Measurements from ENCODE around the gene GUCY1A1. TPM values are rescaled to one million over a fixed set of nuclear protein-coding genes. Genes with fewer than 3 reads are reported as not detected.

The GUCY1A1 gene
- total RNA-seq, 2 experiments from 2014 or later: 0.09 to 0.45 TPM

DNA sequence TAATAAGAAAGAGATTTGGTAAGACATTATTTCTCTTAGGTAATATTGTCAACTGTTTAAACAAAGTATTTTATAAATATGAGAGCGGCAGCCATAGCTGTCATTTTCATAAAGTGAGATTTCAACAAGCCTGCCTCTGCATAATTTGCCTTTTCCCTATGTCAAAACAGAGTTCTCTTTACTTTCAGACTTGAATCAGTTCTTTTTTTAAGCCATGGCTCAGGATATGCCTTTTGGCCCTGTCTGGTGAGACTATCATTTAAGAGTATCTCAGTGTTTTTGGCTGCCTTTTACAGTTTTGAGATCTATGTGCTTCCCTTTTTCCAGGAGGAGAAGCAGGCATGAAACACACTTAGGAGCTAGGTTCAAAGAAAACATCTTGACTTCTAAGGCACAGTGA is 7.5 kb upstream of the GUCY1A1 start:
- Mint-ChIP-seq H3K4me1 (ENCODE audit: low read depth) (no peaks in the 10 kb centered on the region), H3K27ac (no peak overlapping the region), H3K27me3 (peaks cover 12% of the 10 kb centered on the region), H3K4me3 (no peak overlapping the region), H3K36me3 (ENCODE audit: low read depth) (no peaks in the 10 kb centered on the region), H3K9me3 (no peaks in the 10 kb centered on the region)
- no peak for DNase-seq
- ChIA-PET POLR2A (no interaction called here), CTCF (no interaction called here)
- TF ChIP-seq, protein P1, sequence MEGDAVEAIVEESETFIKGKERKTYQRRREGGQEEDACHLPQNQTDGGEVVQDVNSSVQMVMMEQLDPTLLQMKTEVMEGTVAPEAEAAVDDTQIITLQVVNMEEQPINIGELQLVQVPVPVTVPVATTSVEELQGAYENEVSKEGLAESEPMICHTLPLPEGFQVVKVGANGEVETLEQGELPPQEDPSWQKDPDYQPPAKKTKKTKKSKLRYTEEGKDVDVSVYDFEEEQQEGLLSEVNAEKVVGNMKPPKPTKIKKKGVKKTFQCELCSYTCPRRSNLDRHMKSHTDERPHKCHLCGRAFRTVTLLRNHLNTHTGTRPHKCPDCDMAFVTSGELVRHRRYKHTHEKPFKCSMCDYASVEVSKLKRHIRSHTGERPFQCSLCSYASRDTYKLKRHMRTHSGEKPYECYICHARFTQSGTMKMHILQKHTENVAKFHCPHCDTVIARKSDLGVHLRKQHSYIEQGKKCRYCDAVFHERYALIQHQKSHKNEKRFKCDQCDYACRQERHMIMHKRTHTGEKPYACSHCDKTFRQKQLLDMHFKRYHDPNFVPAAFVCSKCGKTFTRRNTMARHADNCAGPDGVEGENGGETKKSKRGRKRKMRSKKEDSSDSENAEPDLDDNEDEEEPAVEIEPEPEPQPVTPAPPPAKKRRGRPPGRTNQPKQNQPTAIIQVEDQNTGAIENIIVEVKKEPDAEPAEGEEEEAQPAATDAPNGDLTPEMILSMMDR (IDR thresholded peaks at IDR 0.05): no peak
- intact Hi-C loops (cut with micrococcal nuclease): no loop called here
- ATAC-seq: no peak

GRCh38 chr4:155660436-155660835 is 6.2 kb upstream of the GUCY1A1 start:
- Mint-ChIP-seq H3K27me3 (peaks cover 21% of the 10 kb centered on the region), H3K4me3 (no peak overlapping the region), H3K27ac (no peak overlapping the region), H3K36me3 (ENCODE audit: low read depth) (no peaks in the 10 kb centered on the region), H3K4me1 (ENCODE audit: low read depth) (no peaks in the 10 kb centered on the region), H3K9me3 (no peaks in the 10 kb centered on the region)
- ChIA-PET CTCF (interaction anchor here (1.4 kb wide), 1 partner anchor 10 kb away, joined by 3 read pairs; no protein-coding TSS in a partner anchor), POLR2A (no interaction called here)
- DNase-seq (no peak), ATAC-seq (no peak)
- intact Hi-C loops (cut with micrococcal nuclease): no loop called here
- TF ChIP-seq, protein P1 (IDR thresholded peaks at IDR 0.05): no peak

DNA sequence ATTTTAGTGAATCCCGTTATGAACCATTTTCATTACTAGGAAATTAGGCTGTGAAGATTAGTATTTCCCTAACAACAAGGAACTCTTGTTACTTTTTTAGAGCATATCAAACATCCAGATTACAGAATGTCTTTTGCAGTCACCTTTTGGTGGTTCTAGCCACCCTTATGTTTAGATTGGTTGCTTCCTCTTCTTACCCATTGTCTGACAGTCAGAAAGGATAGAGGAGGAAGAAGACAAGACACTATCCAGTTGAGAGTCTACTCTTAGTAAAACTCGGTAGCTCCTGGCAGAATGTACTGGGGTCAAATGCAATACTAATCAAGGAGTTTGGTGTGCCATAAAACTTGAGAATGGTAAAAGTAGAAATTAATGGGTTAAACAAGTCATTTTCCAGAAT is 1.6 kb upstream of the GUCY1A1 start:
- TF ChIP-seq, protein P1 (IDR thresholded peaks at IDR 0.05): no peak
- Mint-ChIP-seq H3K4me1 (ENCODE audit: low read depth) (peaks cover 7% of the 10 kb centered on the region), H3K27me3 (peaks cover 41% of the 10 kb centered on the region), H3K36me3 (ENCODE audit: low read depth) (no peaks in the 10 kb centered on the region), H3K27ac (no peak overlapping the region), H3K9me3 (no peaks in the 10 kb centered on the region), H3K4me3 (no peak overlapping the region)
- ATAC-seq: no peak
- no peak for DNase-seq
- CTCF ChIA-PET: no interaction called here
- intact Hi-C loops (cut with micrococcal nuclease): no loop called here
- POLR2A ChIA-PET: no interaction called here

- ATAC-seq (peak; percentile 71), DNase-seq (peak; percentile 43)
- intact Hi-C loops (cut with micrococcal nuclease): no loop called here
- Mint-ChIP-seq H3K27me3 (peaks cover 48% of the 10 kb centered on the region), H3K36me3 (ENCODE audit: low read depth) (no peaks in the 10 kb centered on the region), H3K27ac (no peak overlapping the region), H3K4me1 (ENCODE audit: low read depth) (peaks cover 7% of the 10 kb centered on the region), H3K9me3 (no peaks in the 10 kb centered on the region), H3K4me3 (peak overlapping the region; percentile 78)
- POLR2A ChIA-PET: no interaction called here
- TF ChIP-seq, protein P1 (IDR thresholded peaks at IDR 0.05): no peak
- CTCF ChIA-PET: no interaction called here
Observed at GRCh38 chr4:155667222-155667567, 547 bp downstream of the GUCY1A1 start.

- intact Hi-C loops (cut with micrococcal nuclease): no loop called here
- Mint-ChIP-seq H3K27me3 (peaks cover 46% of the 10 kb centered on the region), H3K9me3 (no peaks in the 10 kb centered on the region), H3K36me3 (ENCODE audit: low read depth) (no peaks in the 10 kb centered on the region), H3K4me3 (peak overlapping the region; percentile 78), H3K27ac (no peak overlapping the region), H3K4me1 (ENCODE audit: low read depth) (peaks cover 7% of the 10 kb centered on the region)
- TF ChIP-seq, protein P1 (IDR thresholded peaks at IDR 0.05): no peak
- POLR2A ChIA-PET: no interaction called here
- peak; percentile 61 for ATAC-seq
- CTCF ChIA-PET: no interaction called here
- peak; percentile 19 for DNase-seq
Observed at GRCh38 chr4:155667568-155668511, 1.2 kb downstream of the GUCY1A1 start.

Data from activated CD8-positive, alpha-beta T cell treated with anti-CD3 and anti-CD28 coated beads for 36 hours (primary cell).